Fibroblast of peridontal ligament (primary cell): ENCODE measurements around the gene FBXL7.

ENCODE experiments used
- DNase-seq: peaks from one replicate; pipeline ENCODE4 v3.0.0-alpha.2; 2010; ENCODE audit errors: extremely low read depth

The FBXL7 gene

GRCh38 chr5:15664961-15665360 is 165.0 kb downstream of the FBXL7 start:
- DNase-seq: peak; percentile 51

GRCh38 chr5:15669826-15670225 is 169.8 kb downstream of the FBXL7 start:
- no peak for DNase-seq

GRCh38 chr5:15674716-15675115 is 174.7 kb downstream of the FBXL7 start:
- DNase-seq: no peak

- DNase-seq: no peak
Measured at GRCh38 chr5:15676591-15676990, 176.6 kb downstream of the FBXL7 start.

- DNase-seq: no peak
Measured at GRCh38 chr5:15679161-15679560, 179.2 kb downstream of the FBXL7 start.

- no peak for DNase-seq
Measured at GRCh38 chr5:15680455-15680854, 180.5 kb downstream of the FBXL7 start.

- no peak for DNase-seq
Measured at GRCh38 chr5:15682122-15682521, 182.1 kb downstream of the FBXL7 start.

- peak; percentile 63 for DNase-seq
Measured at GRCh38 chr5:15682566-15682965, 182.6 kb downstream of the FBXL7 start.

GRCh38 chr5:15683332-15683731 is 183.4 kb downstream of the FBXL7 start:
- no peak for DNase-seq

- no peak for DNase-seq
Measured at GRCh38 chr5:15687401-15687800, 187.4 kb downstream of the FBXL7 start.

GRCh38 chr5:15689836-15690235 is 189.9 kb downstream of the FBXL7 start:
- DNase-seq: peak; percentile 76

- DNase-seq: peak; percentile 60
Measured at GRCh38 chr5:15690611-15691010, 190.6 kb downstream of the FBXL7 start.

- peak; percentile 86 for DNase-seq
Measured at GRCh38 chr5:15691521-15691920, 191.5 kb downstream of the FBXL7 start.

- no peak for DNase-seq
Measured at GRCh38 chr5:15692706-15693381, 192.9 kb downstream of the FBXL7 start.

- no peak for DNase-seq
Measured at GRCh38 chr5:15693382-15693728, 193.4 kb downstream of the FBXL7 start.

- DNase-seq: no peak
Measured at GRCh38 chr5:15693933-15694332, 194.0 kb downstream of the FBXL7 start.

GRCh38 chr5:15694696-15695214 is 194.8 kb downstream of the FBXL7 start:
- DNase-seq: peak; percentile 86

GRCh38 chr5:15695215-15695731 is 195.3 kb downstream of the FBXL7 start:
- peak; percentile 61 for DNase-seq

GRCh38 chr5:15700373-15700772 is 200.4 kb downstream of the FBXL7 start:
- DNase-seq: peak; percentile 14

GRCh38 chr5:15702102-15702501 is 202.1 kb downstream of the FBXL7 start:
- DNase-seq: peak; percentile 55

GRCh38 chr5:15703901-15704300 is 203.9 kb downstream of the FBXL7 start:
- DNase-seq: peak; percentile 30

- DNase-seq: peak; percentile 83
Measured at GRCh38 chr5:15704397-15704947, 204.5 kb downstream of the FBXL7 start.

- DNase-seq: no peak
Measured at GRCh38 chr5:15707631-15708030, 207.7 kb downstream of the FBXL7 start.
